Ascending aorta (tissue), 2 donors: ENCODE data around the gene LTBP1. TPM values are rescaled to one million over a fixed set of nuclear protein-coding genes. Genes with fewer than 3 reads are reported as not detected.
A peak's percentile ranks its signal among the peaks of the same experiment; 100 is the strongest.

ENCODE experiments used
- DNase-seq, 2 donors: peaks; one replicate each; pipeline ENCODE4 v3.0.0-alpha.2; 2019; ENCODE audit warnings: low spot score in 2 of 2
- H3K27ac ChIP-seq, 2 donors: fragments of 200-600 bp; sonication (generic); one replicate each; pipeline ENCODE4 v1.5.1; 2016 to 2017; ENCODE audit warnings: mild to moderate bottlenecking in 1 of 2
- H3K27me3 ChIP-seq: fragments of 200-600 bp; sonication (generic); one replicate; pipeline ENCODE4 v1.5.1; 2017
- H3K36me3 ChIP-seq, 2 donors: fragments of 200-600 bp; sonication (generic); one replicate each; pipeline ENCODE4 v1.5.1; 2016
- H3K4me1 ChIP-seq, 2 donors: fragments of 200-600 bp; sonication (generic); one replicate each; pipeline ENCODE4 v1.5.1; 2016 to 2017; ENCODE audit warnings: mild to moderate bottlenecking in 1 of 2
- H3K4me3 ChIP-seq, 2 donors: fragments of 200-600 bp; sonication (generic); one replicate each; pipeline ENCODE4 v1.5.1; 2016 to 2017; ENCODE audit warnings: mild to moderate bottlenecking in 1 of 2
- H3K9me3 ChIP-seq, 2 donors: fragments of 200-600 bp; sonication (generic); one replicate each; pipeline ENCODE4 v1.5.1; 2016
- CTCF ChIP-seq, 3 experiments: fragments of 200-600 bp in 2 of 3; fragments of 450-650 bp in 1 of 3; sonication (generic) in 2 of 3; IDR thresholded peaks; one replicate each; pipeline ENCODE4 v1.5.1; 2016 to 2019; ENCODE audit warnings: antibody characterized with exemption in 3 of 3, mild to moderate bottlenecking in 1 of 3, moderate library complexity in 1 of 3
- intact Hi-C: fragments of 100-400 bp; cut with DNase I; formaldehyde crosslinking; loops from one replicate; pipeline ENCODE4 v1.15.1; 2023
- total RNA-seq: library from RNA; depleted of rRNA; stranded (reverse); fragments of >200 nt; gene quantifications from one replicate; pipeline ENCODE4 v1.1.0, GENCODE V29; 2016

LTBP1 gene
- total RNA-seq, 1 donor from 2014 or later: 295 TPM

- no peaks in the 10 kb centered on the region for H3K27me3 ChIP-seq
- no peaks in the 10 kb centered on the region for H3K9me3 ChIP-seq
- H3K27ac ChIP-seq: peak overlapping the region; percentile 57 to 75
- TF ChIP-seq CTCF (IDR thresholded peaks at IDR 0.05): no peak
- H3K4me3 ChIP-seq: no peak overlapping the region
- intact Hi-C loops: no loop called here
- peaks cover 0 to 17% of the 10 kb centered on the region in 2 donors for H3K4me1 ChIP-seq
- DNase-seq: no peak
- peaks cover 42 to 68% of the 10 kb centered on the region in 2 donors for H3K36me3 ChIP-seq
Measured at GRCh38 chr2:33304032-33304864, 357.5 kb downstream of the LTBP1 start.

- Histone ChIP-seq H3K4me3 (no peak overlapping the region), H3K27me3 (no peaks in the 10 kb centered on the region), H3K9me3 (no peaks in the 10 kb centered on the region), H3K27ac (peak overlapping the region; percentile 67 to 75), H3K4me1 (peaks cover 0 to 35% of the 10 kb centered on the region in 2 donors), H3K36me3 (peaks cover 30 to 50% of the 10 kb centered on the region in 2 donors)
- DNase-seq: no peak
- intact Hi-C loops: no loop called here
- TF ChIP-seq CTCF (IDR thresholded peaks at IDR 0.05): no peak
Measured at GRCh38 chr2:33307659-33308270, 361.0 kb downstream of the LTBP1 start.

- H3K4me1 ChIP-seq: peaks cover 0 to 39% of the 10 kb centered on the region in 2 donors
- peak overlapping the region; percentile 46 to 72 for H3K27ac ChIP-seq
- no peaks in the 10 kb centered on the region for H3K9me3 ChIP-seq
- no peak for TF ChIP-seq CTCF (IDR thresholded peaks at IDR 0.05)
- intact Hi-C loops: no loop called here
- DNase-seq: no peak
- no peaks in the 10 kb centered on the region for H3K27me3 ChIP-seq
- peaks cover 19 to 49% of the 10 kb centered on the region in 2 donors for H3K36me3 ChIP-seq
- H3K4me3 ChIP-seq: no peak overlapping the region
Measured at GRCh38 chr2:33312355-33312754, 365.6 kb downstream of the LTBP1 start.

- H3K4me1 ChIP-seq: peaks cover 0 to 36% of the 10 kb centered on the region in 2 donors
- DNase-seq: no peak
- no peak overlapping the region for H3K4me3 ChIP-seq
- peaks cover 19 to 53% of the 10 kb centered on the region in 2 donors for H3K36me3 ChIP-seq
- H3K9me3 ChIP-seq: no peaks in the 10 kb centered on the region
- H3K27me3 ChIP-seq: no peaks in the 10 kb centered on the region
- intact Hi-C loops: no loop called here
- no peak for TF ChIP-seq CTCF (IDR thresholded peaks at IDR 0.05)
- peak overlapping the region; percentile 46 to 72 for H3K27ac ChIP-seq
Measured at GRCh38 chr2:33313039-33313438, 366.3 kb downstream of the LTBP1 start.

- Histone ChIP-seq H3K9me3 (no peaks in the 10 kb centered on the region), H3K27me3 (no peaks in the 10 kb centered on the region), H3K4me1 (peaks cover 0 to 36% of the 10 kb centered on the region in 2 donors), H3K36me3 (peaks cover 19 to 56% of the 10 kb centered on the region in 2 donors), H3K27ac (peak overlapping the region; percentile 44 to 72), H3K4me3 (no peak overlapping the region)
- no peak for DNase-seq
- intact Hi-C loops: no loop called here
- TF ChIP-seq CTCF (IDR thresholded peaks at IDR 0.05): no peak
Measured at GRCh38 chr2:33314541-33314940, 367.8 kb downstream of the LTBP1 start.
